Upper lobe of left lung (tissue), 4 donors: Measurements from ENCODE around the gene FRYL.

Experiments used
- CTCF ChIP-seq, 6 experiments: fragments of 450-650 bp in 4 of 6; fragments of 200-600 bp in 2 of 6; sonication (generic) in 2 of 6; IDR thresholded peaks; one replicate each; pipeline ENCODE4 v1.5.1; 2016 to 2019; ENCODE audit warnings: antibody characterized with exemption in 6 of 6
- EP300 ChIP-seq, 4 donors: sonication (generic); formaldehyde crosslinking; IDR thresholded peaks; one replicate each; pipeline ENCODE4 v1.5.1; 2017; ENCODE audit warnings: antibody characterized with exemption in 4 of 4, control low read depth in 2 of 4
- POLR2A ChIP-seq, 4 donors: fragments of 450-650 bp; IDR thresholded peaks; one replicate each; pipeline ENCODE4 v1.5.1; 2016 to 2017; ENCODE audit warnings: antibody characterized with exemption in 4 of 4, mild to moderate bottlenecking in 2 of 4
- POLR2AphosphoS5 ChIP-seq, 2 donors: sonication (generic); formaldehyde crosslinking; IDR thresholded peaks; one replicate each; pipeline ENCODE4 v1.5.1; 2017; ENCODE audit warnings: antibody characterized with exemption in 2 of 2

- TF ChIP-seq EP300 (IDR thresholded peaks at IDR 0.05) (no peak), POLR2A (IDR thresholded peaks at IDR 0.05) (no peak), CTCF (IDR thresholded peaks at IDR 0.05) (no peak), POLR2AphosphoS5 (IDR thresholded peaks at IDR 0.05) (peak; percentile 28 to 39)
Measured at GRCh38 chr4:48698029-48698971, 81.8 kb downstream of the FRYL start.
